ENCODE measurements around the gene KIF4B.

DNA sequence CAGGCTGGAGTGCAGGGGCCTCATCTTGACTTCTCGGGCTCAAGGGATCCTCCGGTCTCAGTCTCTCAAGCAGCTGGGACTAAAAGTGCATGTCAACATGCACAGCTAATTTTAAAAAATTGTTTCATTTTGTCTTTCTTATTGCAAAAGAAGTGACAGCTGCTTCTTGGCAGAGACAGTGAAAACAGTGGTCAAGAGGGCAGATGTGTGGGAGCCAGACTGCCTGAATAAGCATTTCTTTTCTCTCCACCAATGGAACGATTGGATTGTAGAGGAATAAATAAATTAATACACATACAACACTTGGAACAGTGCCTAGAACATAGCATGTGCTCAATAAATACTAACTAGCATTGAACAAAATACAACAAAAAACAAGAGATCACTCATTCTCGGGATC, 27.4 kb upstream of the KIF4B start:
- TF ChIP-seq, protein P1, sequence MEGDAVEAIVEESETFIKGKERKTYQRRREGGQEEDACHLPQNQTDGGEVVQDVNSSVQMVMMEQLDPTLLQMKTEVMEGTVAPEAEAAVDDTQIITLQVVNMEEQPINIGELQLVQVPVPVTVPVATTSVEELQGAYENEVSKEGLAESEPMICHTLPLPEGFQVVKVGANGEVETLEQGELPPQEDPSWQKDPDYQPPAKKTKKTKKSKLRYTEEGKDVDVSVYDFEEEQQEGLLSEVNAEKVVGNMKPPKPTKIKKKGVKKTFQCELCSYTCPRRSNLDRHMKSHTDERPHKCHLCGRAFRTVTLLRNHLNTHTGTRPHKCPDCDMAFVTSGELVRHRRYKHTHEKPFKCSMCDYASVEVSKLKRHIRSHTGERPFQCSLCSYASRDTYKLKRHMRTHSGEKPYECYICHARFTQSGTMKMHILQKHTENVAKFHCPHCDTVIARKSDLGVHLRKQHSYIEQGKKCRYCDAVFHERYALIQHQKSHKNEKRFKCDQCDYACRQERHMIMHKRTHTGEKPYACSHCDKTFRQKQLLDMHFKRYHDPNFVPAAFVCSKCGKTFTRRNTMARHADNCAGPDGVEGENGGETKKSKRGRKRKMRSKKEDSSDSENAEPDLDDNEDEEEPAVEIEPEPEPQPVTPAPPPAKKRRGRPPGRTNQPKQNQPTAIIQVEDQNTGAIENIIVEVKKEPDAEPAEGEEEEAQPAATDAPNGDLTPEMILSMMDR (IDR thresholded peaks at IDR 0.05), result no peak
- TF ChIP-seq POLR2A (IDR thresholded peaks at IDR 0.05), result no peak

Measured in adrenal gland (tissue), 5 donors.